ENCODE measurements around the gene DNAJC18. TPM values are rescaled to one million over a fixed set of nuclear protein-coding genes. Genes with fewer than 3 reads are reported as not detected.

The DNAJC18 gene
- total RNA-seq, 1 donor from 2014 or later, result 27.0 TPM

GRCh38 chr5:139459451-139459934, 20.2 kb upstream of the DNAJC18 start:
- H3K4me3 Mint-ChIP-seq (ENCODE audit: unreplicated experiment), result no peak overlapping the region
- DNase-seq (ENCODE audit: low spot score), result no peak
- no peaks in the 10 kb centered on the region for H3K27me3 Mint-ChIP-seq (ENCODE audit: low read depth)
- H3K27ac Mint-ChIP-seq (ENCODE audit: unreplicated experiment), result peak overlapping the region; percentile 97
- no peaks in the 10 kb centered on the region for H3K9me3 Mint-ChIP-seq (ENCODE audit: low read depth)
- H3K4me1 Mint-ChIP-seq (ENCODE audit: low read depth), result peaks cover 48% of the 10 kb centered on the region
- no peak for TF ChIP-seq CTCF (IDR thresholded peaks at IDR 0.05)
- no peaks in the 10 kb centered on the region for H3K36me3 Mint-ChIP-seq (ENCODE audit: low read depth)

GRCh38 chr5:139458580-139459407, 19.5 kb upstream of the DNAJC18 start:
- no peaks in the 10 kb centered on the region for H3K27me3 Mint-ChIP-seq (ENCODE audit: low read depth)

GRCh38 chr5:139457653-139458306, 18.5 kb upstream of the DNAJC18 start:
- H3K27me3 Mint-ChIP-seq (ENCODE audit: low read depth), result no peaks in the 10 kb centered on the region
- H3K36me3 Mint-ChIP-seq (ENCODE audit: low read depth), result no peaks in the 10 kb centered on the region
- H3K9me3 Mint-ChIP-seq (ENCODE audit: low read depth), result no peaks in the 10 kb centered on the region
- peaks cover 42% of the 10 kb centered on the region for H3K4me1 Mint-ChIP-seq (ENCODE audit: low read depth)
- DNase-seq (ENCODE audit: low spot score), result no peak
- TF ChIP-seq CTCF (IDR thresholded peaks at IDR 0.05), result no peak
- no peak overlapping the region for H3K27ac Mint-ChIP-seq (ENCODE audit: unreplicated experiment)
- no peak overlapping the region for H3K4me3 Mint-ChIP-seq (ENCODE audit: unreplicated experiment)

More at GRCh38 chr5:139458580-139459407, 19.5 kb upstream of the DNAJC18 start:
- peak overlapping the region; percentile 97 for H3K27ac Mint-ChIP-seq (ENCODE audit: unreplicated experiment)
- peaks cover 48% of the 10 kb centered on the region for H3K4me1 Mint-ChIP-seq (ENCODE audit: low read depth)
- no peaks in the 10 kb centered on the region for H3K36me3 Mint-ChIP-seq (ENCODE audit: low read depth)
- H3K4me3 Mint-ChIP-seq (ENCODE audit: unreplicated experiment), result no peak overlapping the region
- DNase-seq (ENCODE audit: low spot score), result no peak
- H3K9me3 Mint-ChIP-seq (ENCODE audit: low read depth), result no peaks in the 10 kb centered on the region
- TF ChIP-seq CTCF (IDR thresholded peaks at IDR 0.05), result no peak

- Mint-ChIP-seq H3K36me3 (ENCODE audit: low read depth) (no peaks in the 10 kb centered on the region), H3K9me3 (ENCODE audit: low read depth) (no peaks in the 10 kb centered on the region), H3K4me3 (ENCODE audit: unreplicated experiment) (no peak overlapping the region), H3K27ac (ENCODE audit: unreplicated experiment) (no peak overlapping the region), H3K27me3 (ENCODE audit: low read depth) (no peaks in the 10 kb centered on the region), H3K4me1 (ENCODE audit: low read depth) (peaks cover 37% of the 10 kb centered on the region)
- peak; percentile 66 for DNase-seq (ENCODE audit: low spot score)
- TF ChIP-seq CTCF (IDR thresholded peaks at IDR 0.05), result no peak
Measured at GRCh38 chr5:139457241-139457640, 17.9 kb upstream of the DNAJC18 start.

GRCh38 chr5:139456776-139457175, 17.5 kb upstream of the DNAJC18 start:
- Mint-ChIP-seq H3K4me1 (ENCODE audit: low read depth) (peaks cover 32% of the 10 kb centered on the region), H3K9me3 (ENCODE audit: low read depth) (no peaks in the 10 kb centered on the region), H3K27ac (ENCODE audit: unreplicated experiment) (no peak overlapping the region), H3K27me3 (ENCODE audit: low read depth) (no peaks in the 10 kb centered on the region), H3K4me3 (ENCODE audit: unreplicated experiment) (no peak overlapping the region), H3K36me3 (ENCODE audit: low read depth) (no peaks in the 10 kb centered on the region)
- no peak for TF ChIP-seq CTCF (IDR thresholded peaks at IDR 0.05)
- peak; percentile 56 for DNase-seq (ENCODE audit: low spot score)

All from chondrocyte (in vitro differentiated cells).